Esophagus muscularis mucosa (tissue), 4 donors: Measurements from ENCODE around the gene MCRIP2. TPM values are rescaled to one million over a fixed set of nuclear protein-coding genes. Genes with fewer than 3 reads are reported as not detected.
A peak's percentile ranks its signal among the peaks of the same experiment; 100 is the strongest.

Experiments
- DNase-seq: peaks from one replicate; pipeline ENCODE4 v3.0.0-alpha.2; 2017; ENCODE audit errors: extremely low spot score
- H3K27ac ChIP-seq, 4 donors: fragments of 200-600 bp; sonication (generic); replicated peaks in 1 of 4; 1 replicate in 3 of 4; 2 replicates in 1 of 4; pipeline ENCODE4 v1.5.1; 2016 to 2019; ENCODE audit warnings: mild to moderate bottlenecking in 1 of 4
- H3K27me3 ChIP-seq, 4 donors: fragments of 200-600 bp; sonication (generic); one replicate each; pipeline versions ENCODE4 v1.5.1 to v1.6.0; 2016 to 2019
- H3K36me3 ChIP-seq, 4 donors: fragments of 200-600 bp; sonication (generic); one replicate each; pipeline ENCODE4 v1.5.1; 2016 to 2019
- H3K4me1 ChIP-seq, 4 donors: fragments of 200-600 bp; sonication (generic); one replicate each; pipeline ENCODE4 v1.5.1; 2016 to 2019
- H3K4me3 ChIP-seq, 4 donors: fragments of 200-600 bp; sonication (generic); 1 replicate in 2 of 4; 2 replicates in 2 of 4; pipeline ENCODE4 v1.5.1; 2016 to 2019; ENCODE audit warnings: mild to moderate bottlenecking in 4 of 4, moderate library complexity in 1 of 4
- H3K9me3 ChIP-seq, 4 donors: fragments of 200-600 bp; sonication (generic); 1 replicate in 3 of 4; 2 replicates in 1 of 4; pipeline ENCODE4 v1.5.1; 2016 to 2019
- CTCF ChIP-seq, 3 experiments: fragments of 200-600 bp in 2 of 3; fragments of 450-650 bp in 1 of 3; sonication (generic) in 2 of 3; IDR thresholded peaks; one replicate each; pipeline ENCODE4 v1.5.1; 2017 to 2019; ENCODE audit warnings: antibody characterized with exemption in 3 of 3, mild to moderate bottlenecking in 2 of 3, moderate library complexity in 1 of 3
- EP300 ChIP-seq: sonication (generic); formaldehyde crosslinking; IDR thresholded peaks from one replicate; pipeline ENCODE4 v1.6.1; 2017; ENCODE audit warnings: antibody characterized with exemption
- POLR2A ChIP-seq: fragments of 450-650 bp; IDR thresholded peaks from one replicate; pipeline ENCODE4 v1.6.1; 2017; ENCODE audit warnings: antibody characterized with exemption, moderate library complexity, mild to moderate bottlenecking, low read depth
- POLR2AphosphoS5 ChIP-seq, 2 donors: sonication (generic); formaldehyde crosslinking; IDR thresholded peaks; one replicate each; pipeline ENCODE4 v1.6.1; 2017; ENCODE audit warnings: antibody characterized with exemption in 2 of 2
- WGBS: methylation state at CpG from one replicate; pipeline ENCODE4 v1.1.5; 2018; 5-methylcytosine and 5-hydroxymethylcytosine counted together
- intact Hi-C: fragments of 100-400 bp; cut with DNase I; formaldehyde crosslinking; loops from one replicate; pipeline ENCODE4 v1.15.1; 2023
- total RNA-seq, 4 donors: library from RNA; depleted of rRNA; stranded (reverse); fragments of >200 nt; gene quantifications; one replicate each; pipeline versions ENCODE4 v1.1.0 to v1.2.1, GENCODE V29; 2016

MCRIP2 gene
- total RNA-seq, 4 donors from 2014 or later = 50.7 to 65.4 (median 59.1) TPM

GRCh38 chr16:646679-647172 lies 5.1 kb downstream of the MCRIP2 start:
- intact Hi-C loops = no loop called here
- Histone ChIP-seq H3K36me3 (peaks cover 0 to 8% (median 4%) of the 10 kb centered on the region in 4 donors), H3K4me3 (no peak overlapping the region), H3K4me1 (peaks cover 55 to 90% (median 73%) of the 10 kb centered on the region in 4 donors), H3K9me3 (no peaks in the 10 kb centered on the region), H3K27ac (peak overlapping the region in 3 of 4 donors; percentile 47 to 57 (median 48)), H3K27me3 (no peaks in the 10 kb centered on the region)
- TF ChIP-seq POLR2A (no peak), CTCF (IDR thresholded peaks at IDR 0.05) (no peak), POLR2AphosphoS5 (IDR thresholded peaks at IDR 0.05) (no peak), EP300 (no peak)
- DNase-seq = no peak
- WGBS = 78% methylated on average over 19 of the region's 22 CpGs

- no peak for DNase-seq
- Histone ChIP-seq H3K27ac (peak overlapping the region in 3 of 4 donors; percentile 49 to 92 (median 91)), H3K4me1 (peaks cover 54 to 85% (median 72%) of the 10 kb centered on the region in 4 donors), H3K36me3 (peaks cover 0 to 14% (median 7%) of the 10 kb centered on the region in 4 donors), H3K4me3 (no peak overlapping the region), H3K9me3 (no peaks in the 10 kb centered on the region), H3K27me3 (no peaks in the 10 kb centered on the region)
- intact Hi-C loops = no loop called here
- TF ChIP-seq POLR2AphosphoS5 (IDR thresholded peaks at IDR 0.05) (no peak), CTCF (IDR thresholded peaks at IDR 0.05) (no peak), EP300 (no peak), POLR2A (no peak)
- 87% methylated on average over 15 of the region's 25 CpGs for WGBS
These were observed 5.7 kb downstream of the MCRIP2 start for GRCh38 chr16:647173-647902.

GRCh38 chr16:648071-648780 lies 6.6 kb downstream of the MCRIP2 start:
- intact Hi-C loops = no loop called here
- DNase-seq = no peak
- no peak for TF ChIP-seq EP300
- peak; percentile 8 to 28 (median 9) for TF ChIP-seq CTCF (IDR thresholded peaks at IDR 0.05)
- no peak for TF ChIP-seq POLR2A
- no peak for TF ChIP-seq POLR2AphosphoS5 (IDR thresholded peaks at IDR 0.05)
- peak overlapping the region; percentile 65 to 79 (median 76) for H3K4me3 ChIP-seq
- H3K36me3 ChIP-seq = peaks cover 0 to 23% (median 12%) of the 10 kb centered on the region in 4 donors
- 43% methylated on average over 8 of the region's 24 CpGs for WGBS
- H3K27me3 ChIP-seq = no peaks in the 10 kb centered on the region
- no peaks in the 10 kb centered on the region for H3K9me3 ChIP-seq
- H3K27ac ChIP-seq = peak overlapping the region; percentile 83 to 92 (median 90)
- peaks cover 46 to 76% (median 63%) of the 10 kb centered on the region in 4 donors for H3K4me1 ChIP-seq

- intact Hi-C loops = no loop called here
- TF ChIP-seq POLR2A (peak; percentile 41), POLR2AphosphoS5 (IDR thresholded peaks at IDR 0.05) (peak; percentile 89), CTCF (IDR thresholded peaks at IDR 0.05) (peak in 1 of 3 experiments; percentile 23), EP300 (no peak)
- Histone ChIP-seq H3K4me1 (peaks cover 44 to 69% (median 55%) of the 10 kb centered on the region in 4 donors), H3K4me3 (peak within 1 kb of the TSS; percentile 65 to 79 (median 76)), H3K27me3 (no peaks in the 10 kb centered on the region), H3K36me3 (peaks cover 0 to 30% (median 16%) of the 10 kb centered on the region in 4 donors), H3K27ac (peak within 1 kb of the TSS; percentile 83 to 92 (median 90)), H3K9me3 (no peaks in the 10 kb centered on the region)
- 0% methylated on average over 30 of the region's 91 CpGs for WGBS
- peak; percentile 96 for DNase-seq
These were observed 7.4 kb downstream of the MCRIP2 start, which contains the start of gene WDR90 for GRCh38 chr16:648781-649589. Gene WDR90, plus strand, starts transcription at chr16:649365. Its CDS starts 52 bp downstream, at chr16:649417.
